Measurements from ENCODE around the gene RNF44. TPM values are rescaled to one million over a fixed set of nuclear protein-coding genes. Genes with fewer than 3 reads are reported as not detected.

Gene RNF44
- total RNA-seq, 1 donor from 2014 or later: 31.2 TPM

GRCh38 chr5:176577312-176578176, 40.3 kb upstream of the RNF44 start:
- Histone ChIP-seq H3K36me3 (ENCODE audit: control insufficient read depth, insufficient read depth, low read length) (no peaks in the 10 kb centered on the region), H3K27me3 (ENCODE audit: control insufficient read depth, insufficient read depth, low read length) (peaks cover 5% of the 10 kb centered on the region), H3K4me3 (ENCODE audit: low read depth, low read length) (no peak overlapping the region)
- DNase-seq (ENCODE audit: low read depth): no peak
- TF ChIP-seq, protein P1, sequence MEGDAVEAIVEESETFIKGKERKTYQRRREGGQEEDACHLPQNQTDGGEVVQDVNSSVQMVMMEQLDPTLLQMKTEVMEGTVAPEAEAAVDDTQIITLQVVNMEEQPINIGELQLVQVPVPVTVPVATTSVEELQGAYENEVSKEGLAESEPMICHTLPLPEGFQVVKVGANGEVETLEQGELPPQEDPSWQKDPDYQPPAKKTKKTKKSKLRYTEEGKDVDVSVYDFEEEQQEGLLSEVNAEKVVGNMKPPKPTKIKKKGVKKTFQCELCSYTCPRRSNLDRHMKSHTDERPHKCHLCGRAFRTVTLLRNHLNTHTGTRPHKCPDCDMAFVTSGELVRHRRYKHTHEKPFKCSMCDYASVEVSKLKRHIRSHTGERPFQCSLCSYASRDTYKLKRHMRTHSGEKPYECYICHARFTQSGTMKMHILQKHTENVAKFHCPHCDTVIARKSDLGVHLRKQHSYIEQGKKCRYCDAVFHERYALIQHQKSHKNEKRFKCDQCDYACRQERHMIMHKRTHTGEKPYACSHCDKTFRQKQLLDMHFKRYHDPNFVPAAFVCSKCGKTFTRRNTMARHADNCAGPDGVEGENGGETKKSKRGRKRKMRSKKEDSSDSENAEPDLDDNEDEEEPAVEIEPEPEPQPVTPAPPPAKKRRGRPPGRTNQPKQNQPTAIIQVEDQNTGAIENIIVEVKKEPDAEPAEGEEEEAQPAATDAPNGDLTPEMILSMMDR (IDR thresholded peaks at IDR 0.05; ENCODE audit: insufficient read depth, low read length, poor library complexity, severe bottlenecking): peak; percentile 9

DNA sequence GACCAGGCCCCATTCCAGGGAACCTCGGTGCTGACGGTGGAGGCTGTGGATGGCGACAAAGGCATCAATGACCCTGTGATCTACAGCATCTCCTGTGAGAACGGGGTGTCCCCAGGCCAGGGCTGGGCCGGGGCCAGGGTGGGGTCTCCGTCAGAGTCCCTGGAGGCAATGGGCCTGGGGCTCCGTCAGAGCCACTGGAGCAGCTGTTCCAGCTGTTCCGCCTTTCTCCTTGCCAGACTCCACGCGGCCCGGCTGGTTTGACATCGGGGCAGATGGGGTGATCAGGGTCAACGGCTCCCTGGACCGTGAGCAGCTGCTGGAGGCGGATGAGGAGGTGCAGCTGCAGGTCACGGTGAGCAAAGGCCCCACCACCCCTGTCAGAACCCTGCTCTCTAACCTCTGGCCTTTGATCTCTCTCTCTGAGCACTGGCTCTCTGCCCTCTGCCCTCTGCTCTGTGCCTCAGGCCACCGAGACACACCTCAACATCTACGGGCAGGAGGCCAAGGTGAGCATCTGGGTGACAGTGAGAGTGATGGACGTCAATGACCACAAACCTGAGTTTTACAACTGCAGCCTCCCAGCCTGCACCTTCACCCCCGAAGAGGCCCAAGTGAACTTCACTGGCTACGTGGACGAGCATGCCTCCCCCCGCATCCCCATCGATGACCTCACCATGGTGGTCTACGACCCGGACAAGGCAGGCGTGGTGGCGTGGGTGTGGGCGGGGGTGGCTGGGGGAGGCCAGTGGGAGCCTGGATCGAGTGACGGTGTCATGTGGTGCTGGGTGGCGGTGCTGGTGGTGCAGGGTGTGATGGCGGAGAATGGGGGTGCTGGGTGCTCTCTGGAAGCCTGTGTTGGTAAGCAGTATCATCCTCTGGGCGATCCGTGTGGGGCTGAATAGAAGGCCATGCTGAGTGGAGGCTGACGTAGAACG, 38.6 kb upstream of the RNF44 start:
- H3K4me3 ChIP-seq (ENCODE audit: low read depth, low read length): no peak overlapping the region
- H3K27me3 ChIP-seq (ENCODE audit: control insufficient read depth, insufficient read depth, low read length): peaks cover 10% of the 10 kb centered on the region
- H3K36me3 ChIP-seq (ENCODE audit: control insufficient read depth, insufficient read depth, low read length): no peaks in the 10 kb centered on the region
- DNase-seq (ENCODE audit: low read depth): no peak
- TF ChIP-seq, protein P1 (IDR thresholded peaks at IDR 0.05; ENCODE audit: insufficient read depth, low read length, poor library complexity, severe bottlenecking): no peak

- DNase-seq (ENCODE audit: low read depth): no peak
- no peaks in the 10 kb centered on the region for H3K36me3 ChIP-seq (ENCODE audit: control insufficient read depth, insufficient read depth, low read length)
- H3K27me3 ChIP-seq (ENCODE audit: control insufficient read depth, insufficient read depth, low read length): peaks cover 10% of the 10 kb centered on the region
- no peak overlapping the region for H3K4me3 ChIP-seq (ENCODE audit: low read depth, low read length)
- TF ChIP-seq, protein P1 (IDR thresholded peaks at IDR 0.05; ENCODE audit: insufficient read depth, low read length, poor library complexity, severe bottlenecking): no peak
These were observed 37.9 kb upstream of the RNF44 start for GRCh38 chr5:176575066-176575465.

DNA sequence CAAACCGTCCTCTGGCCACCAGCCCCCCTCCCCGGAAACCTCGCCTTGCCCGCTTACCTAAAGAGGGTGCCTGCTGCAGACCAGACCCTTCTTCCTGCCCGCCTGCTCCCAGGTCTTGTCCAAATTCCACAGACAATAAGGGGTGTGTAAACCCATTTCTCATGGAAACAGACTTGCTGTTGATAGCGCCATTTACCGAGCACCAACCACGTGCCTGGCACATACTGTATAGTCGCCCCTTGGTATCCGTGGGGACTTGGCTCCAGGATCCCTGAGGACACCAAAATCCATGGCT, 37.0 kb upstream of the RNF44 start:
- H3K36me3 ChIP-seq (ENCODE audit: control insufficient read depth, insufficient read depth, low read length): no peaks in the 10 kb centered on the region
- H3K27me3 ChIP-seq (ENCODE audit: control insufficient read depth, insufficient read depth, low read length): peaks cover 10% of the 10 kb centered on the region
- TF ChIP-seq, protein P1 (IDR thresholded peaks at IDR 0.05; ENCODE audit: insufficient read depth, low read length, poor library complexity, severe bottlenecking): no peak
- no peak for DNase-seq (ENCODE audit: low read depth)
- no peak overlapping the region for H3K4me3 ChIP-seq (ENCODE audit: low read depth, low read length)

- Histone ChIP-seq H3K27me3 (ENCODE audit: control insufficient read depth, insufficient read depth, low read length) (peaks cover 10% of the 10 kb centered on the region), H3K36me3 (ENCODE audit: control insufficient read depth, insufficient read depth, low read length) (no peaks in the 10 kb centered on the region), H3K4me3 (ENCODE audit: low read depth, low read length) (no peak overlapping the region)
- TF ChIP-seq, protein P1 (IDR thresholded peaks at IDR 0.05; ENCODE audit: insufficient read depth, low read length, poor library complexity, severe bottlenecking): peak; percentile 93
- no peak for DNase-seq (ENCODE audit: low read depth)
These were observed 36.5 kb upstream of the RNF44 start for GRCh38 chr5:176573564-176574296.
